Smooth muscle cell (in vitro differentiated cells): ENCODE measurements around the gene TXNDC17. TPM values are rescaled to one million over a fixed set of nuclear protein-coding genes. Genes with fewer than 3 reads are reported as not detected.

ENCODE experiments used
- DNase-seq: peaks from one replicate; lab custom pipeline; 2025; ENCODE audit not compliant: unreplicated experiment; lab: John Stamatoyannopoulos, UW
- H2AFZ ChIP-seq: fragments of 200-600 bp; sonication (generic); 2 replicates; pipeline ENCODE4 v1.6.0; 2016; ENCODE audit warnings: antibody characterized with exemption, low read depth, mild to moderate bottlenecking
- H3F3A ChIP-seq: fragments of 200-600 bp; sonication (generic); 2 replicates; pipeline ENCODE4 v1.6.0; 2017; ENCODE audit warnings: antibody characterized with exemption, low read depth
- H3K27ac ChIP-seq: fragments of 200-600 bp; sonication (generic); 2 replicates; pipeline ENCODE4 v1.5.1; 2016; ENCODE audit warnings: low read depth, mild to moderate bottlenecking
- H3K27me3 ChIP-seq: fragments of 200-600 bp; sonication (generic); 2 replicates; pipeline ENCODE4 v1.6.1; 2016; ENCODE audit warnings: low read depth, mild to moderate bottlenecking
- H3K36me3 ChIP-seq: fragments of 200-600 bp; sonication (generic); 2 replicates; pipeline ENCODE4 v1.5.1; 2016; ENCODE audit warnings: low read depth
- H3K4me1 ChIP-seq: fragments of 200-600 bp; sonication (generic); 2 replicates; pipeline ENCODE4 v1.5.1; 2016; ENCODE audit warnings: low read depth
- H3K4me2 ChIP-seq: fragments of 200-600 bp; sonication (generic); 2 replicates; pipeline ENCODE4 v1.6.0; 2016; ENCODE audit warnings: mild to moderate bottlenecking
- H3K4me3 ChIP-seq: fragments of 200-600 bp; sonication (generic); 2 replicates; pipeline ENCODE4 v1.5.1; 2016; ENCODE audit warnings: mild to moderate bottlenecking
- H3K79me2 ChIP-seq: fragments of 200-600 bp; sonication (generic); 2 replicates; pipeline ENCODE4 v1.6.0; 2016; ENCODE audit warnings: low read depth, mild to moderate bottlenecking
- H3K9ac ChIP-seq: fragments of 200-600 bp; sonication (generic); 2 replicates; pipeline ENCODE4 v1.6.0; 2016; ENCODE audit warnings: low read depth
- H3K9me3 ChIP-seq: fragments of 200-600 bp; sonication (generic); replicated peaks from 2 replicates; pipeline ENCODE4 v1.5.1; 2016; ENCODE audit warnings: low read depth
- H4K20me1 ChIP-seq: fragments of 200-600 bp; sonication (generic); 2 replicates; pipeline ENCODE4 v1.6.0; 2016; ENCODE audit warnings: low read depth
- CTCF ChIP-seq: fragments of 200-600 bp; sonication (generic); IDR thresholded peaks from 2 replicates; pipeline ENCODE4 v1.5.1; 2017; ENCODE audit warnings: borderline replicate concordance, mild to moderate bottlenecking, antibody characterized with exemption; ENCODE audit not compliant: insufficient read depth, poor library complexity, severe bottlenecking
- WGBS: methylation state at CpG from one replicate; pipeline ENCODE4 v1.1.7; 2016; ENCODE audit warnings: low lambda C conversion rate; 5-methylcytosine and 5-hydroxymethylcytosine counted together
- polyA plus RNA-seq: library from polyadenylated mRNA; unstranded; fragments of >200 nt; fragmentation: Nextera tagmentation; extraction: Ambion mirVana; gene quantifications from 2 replicates; pipeline ENCODE4 v1.2.1, GENCODE V29; 2016
- total RNA-seq: library from RNA; depleted of rRNA; stranded (reverse); fragments of >200 nt; gene quantifications from 2 replicates; pipeline ENCODE4 v1.2.3, GENCODE V29; 2014

Gene TXNDC17
- total and polyA plus RNA-seq, 2 experiments from 2014 or later = 363 to 431 TPM

GRCh38 chr17:6599364-6599763, 41.5 kb upstream of the TXNDC17 start:
- DNase-seq = no peak
- Histone ChIP-seq H2AFZ (no peak overlapping the region), H3K4me3 (no peak overlapping the region), H3F3A (no peaks in the 10 kb centered on the region), H3K4me2 (no peak overlapping the region), H3K79me2 (peaks cover 5% of the 10 kb centered on the region), H3K27ac (no peak overlapping the region), H3K36me3 (peaks cover 26% of the 10 kb centered on the region), H3K27me3 (no peaks in the 10 kb centered on the region), H4K20me1 (no peaks in the 10 kb centered on the region), H3K4me1 (no peaks in the 10 kb centered on the region), H3K9me3 (no peaks in the 10 kb centered on the region), H3K9ac (no peak overlapping the region)
- TF ChIP-seq CTCF = no peak

- H3K36me3 ChIP-seq = peaks cover 17% of the 10 kb centered on the region
These were observed 38.7 kb upstream of the TXNDC17 start for GRCh38 chr17:6602141-6602540.

GRCh38 chr17:6603744-6604325, 37.0 kb upstream of the TXNDC17 start:
- Histone ChIP-seq H3K9me3 (no peaks in the 10 kb centered on the region), H3K36me3 (peaks cover 25% of the 10 kb centered on the region), H3F3A (no peaks in the 10 kb centered on the region), H2AFZ (no peak overlapping the region), H3K79me2 (peaks cover 5% of the 10 kb centered on the region), H3K4me3 (no peak overlapping the region), H3K4me2 (no peak overlapping the region), H3K27me3 (no peaks in the 10 kb centered on the region), H3K4me1 (no peaks in the 10 kb centered on the region), H3K9ac (no peak overlapping the region), H3K27ac (no peak overlapping the region), H4K20me1 (no peaks in the 10 kb centered on the region)
- no peak for TF ChIP-seq CTCF
- DNase-seq = no peak
- WGBS = 95% methylated on average over 3 of the region's 3 CpGs

More at GRCh38 chr17:6602141-6602540, 38.7 kb upstream of the TXNDC17 start:
- Histone ChIP-seq H2AFZ (no peak overlapping the region), H4K20me1 (no peaks in the 10 kb centered on the region), H3F3A (no peaks in the 10 kb centered on the region), H3K9ac (no peak overlapping the region), H3K4me2 (no peak overlapping the region), H3K9me3 (no peaks in the 10 kb centered on the region), H3K79me2 (peaks cover 5% of the 10 kb centered on the region), H3K4me3 (no peak overlapping the region), H3K27me3 (no peaks in the 10 kb centered on the region), H3K4me1 (no peaks in the 10 kb centered on the region), H3K27ac (no peak overlapping the region)
- WGBS = 93% methylated on average over 2 of the region's 2 CpGs
- no peak for DNase-seq
- no peak for TF ChIP-seq CTCF

- H3K36me3 ChIP-seq = peaks cover 25% of the 10 kb centered on the region
- H3K9me3 ChIP-seq = no peaks in the 10 kb centered on the region
- no peak overlapping the region for H2AFZ ChIP-seq
- WGBS = 99% methylated on average over 6 of the region's 6 CpGs
- DNase-seq = no peak
- H4K20me1 ChIP-seq = no peaks in the 10 kb centered on the region
- peaks cover 5% of the 10 kb centered on the region for H3K79me2 ChIP-seq
- H3K27ac ChIP-seq = no peak overlapping the region
- no peak overlapping the region for H3K4me2 ChIP-seq
- H3K4me3 ChIP-seq = no peak overlapping the region
- H3K4me1 ChIP-seq = no peaks in the 10 kb centered on the region
- no peaks in the 10 kb centered on the region for H3K27me3 ChIP-seq
- H3F3A ChIP-seq = no peaks in the 10 kb centered on the region
- TF ChIP-seq CTCF = no peak
- no peak overlapping the region for H3K9ac ChIP-seq
These were observed 35.7 kb upstream of the TXNDC17 start for GRCh38 chr17:6605142-6605541.
